Measurements from ENCODE around the gene ENDOV.

- TF ChIP-seq CTCF (IDR thresholded peaks at IDR 0.05) = no peak
- no peak for TF ChIP-seq POLR2A (IDR thresholded peaks at IDR 0.05)
Observed at GRCh38 chr17:80374732-80375585, 40.0 kb upstream of the ENDOV start.

All from body of pancreas (tissue), 4 donors.